Mesothelial cell of epicardium (in vitro differentiated cells): ENCODE results near the gene LCN1. TPM values are rescaled to one million over a fixed set of nuclear protein-coding genes. Genes with fewer than 3 reads are reported as not detected.

Experiments used
- DNase-seq, 2 experiments: peaks; one replicate each; pipeline ENCODE4 v3.0.0; 2021; ENCODE audit warnings: low spot score in 2 of 2; ENCODE audit not compliant: unreplicated experiment in 2 of 2
- H3K27ac Mint-ChIP-seq: 2 replicates; pipeline ENCODE4 v1.8.0; 2021; ENCODE audit warnings: mixed read lengths
- H3K27me3 Mint-ChIP-seq: 2 replicates; pipeline ENCODE4 v1.8.0; 2021; ENCODE audit warnings: low read depth, mixed read lengths
- H3K36me3 Mint-ChIP-seq: 2 replicates; pipeline ENCODE4 v1.8.0; 2021; ENCODE audit warnings: mixed read lengths
- H3K4me1 Mint-ChIP-seq: 2 replicates; pipeline ENCODE4 v1.8.0; 2021; ENCODE audit warnings: mixed read lengths
- H3K4me3 Mint-ChIP-seq: 2 replicates; pipeline ENCODE4 v1.8.0; 2021; ENCODE audit warnings: mild to moderate bottlenecking, moderate library complexity, mixed read lengths
- H3K9me3 Mint-ChIP-seq: 2 replicates; pipeline ENCODE4 v1.8.0; 2021; ENCODE audit warnings: mixed read lengths
- CTCF ChIP-seq: fragments of 200-600 bp; sonication (generic); IDR thresholded peaks from one replicate; pipeline ENCODE4 v1.5.0; 2021; ENCODE audit warnings: antibody characterized with exemption; ENCODE audit not compliant: unreplicated experiment
- total RNA-seq: library from RNA; stranded (reverse); gene quantifications from 3 replicates; pipeline ENCODE4 v1.2.1, GENCODE V29; 2021

The LCN1 gene
- total RNA-seq, 1 donor from 2014 or later: not detected

- Mint-ChIP-seq H3K4me1 (peaks cover 10% of the 10 kb centered on the region), H3K27me3 (no peaks in the 10 kb centered on the region), H3K27ac (no peak overlapping the region), H3K9me3 (no peaks in the 10 kb centered on the region), H3K4me3 (no peak overlapping the region), H3K36me3 (no peaks in the 10 kb centered on the region)
- DNase-seq: no peak
- no peak for TF ChIP-seq CTCF
These were observed 44.5 kb upstream of the LCN1 start for GRCh38 chr9:135476561-135477355.

GRCh38 chr9:135478191-135478590, 43.0 kb upstream of the LCN1 start:
- Mint-ChIP-seq H3K36me3 (peaks cover 3% of the 10 kb centered on the region), H3K9me3 (no peaks in the 10 kb centered on the region), H3K27ac (peak overlapping the region; percentile 88), H3K4me3 (peak overlapping the region; percentile 93), H3K4me1 (peaks cover 10% of the 10 kb centered on the region), H3K27me3 (no peaks in the 10 kb centered on the region)
- no peak for TF ChIP-seq CTCF
- no peak for DNase-seq

- Mint-ChIP-seq H3K36me3 (peaks cover 3% of the 10 kb centered on the region), H3K4me3 (peak overlapping the region; percentile 93), H3K9me3 (no peaks in the 10 kb centered on the region), H3K27ac (peak overlapping the region; percentile 88), H3K4me1 (peaks cover 10% of the 10 kb centered on the region), H3K27me3 (no peaks in the 10 kb centered on the region)
- no peak for DNase-seq
- TF ChIP-seq CTCF: no peak
These were observed 42.3 kb upstream of the LCN1 start for GRCh38 chr9:135478829-135479468.

- Mint-ChIP-seq H3K9me3 (no peaks in the 10 kb centered on the region), H3K27ac (peak within 1 kb of the TSS; percentile 88), H3K36me3 (peaks cover 4% of the 10 kb centered on the region), H3K27me3 (no peaks in the 10 kb centered on the region), H3K4me1 (peaks cover 10% of the 10 kb centered on the region), H3K4me3 (peak within 1 kb of the TSS; percentile 93)
- no peak for TF ChIP-seq CTCF
- DNase-seq: no peak
These were observed 41.7 kb upstream of the LCN1 start, which contains the start of gene PPP1R26 for GRCh38 chr9:135479469-135480052. Gene PPP1R26 (plus strand): TSS chr9:135479782. CDS start chr9:135484511, 4,729 bp downstream.

- H3K4me1 Mint-ChIP-seq: peaks cover 10% of the 10 kb centered on the region
- no peak for TF ChIP-seq CTCF
- no peaks in the 10 kb centered on the region for H3K9me3 Mint-ChIP-seq
- H3K27me3 Mint-ChIP-seq: no peaks in the 10 kb centered on the region
- H3K36me3 Mint-ChIP-seq: peaks cover 10% of the 10 kb centered on the region
- peak overlapping the region; percentile 34 for H3K27ac Mint-ChIP-seq
- DNase-seq: peak in 1 of 2 experiments; percentile 58
- H3K4me3 Mint-ChIP-seq: peak overlapping the region; percentile 68
These were observed 40.9 kb upstream of the LCN1 start for GRCh38 chr9:135480071-135480939.
